GM12801 (cell line): ENCODE results near the gene BTN1A1.

Source experiments
- TF ChIP-seq, protein P1 (sequence below): IDR thresholded peaks from one replicate; pipeline ENCODE4 v1.5.1; 2011; ENCODE audit warnings: control low read depth; ENCODE audit not compliant: insufficient read length; ENCODE audit errors: extremely low read depth

Gene BTN1A1

DNA sequence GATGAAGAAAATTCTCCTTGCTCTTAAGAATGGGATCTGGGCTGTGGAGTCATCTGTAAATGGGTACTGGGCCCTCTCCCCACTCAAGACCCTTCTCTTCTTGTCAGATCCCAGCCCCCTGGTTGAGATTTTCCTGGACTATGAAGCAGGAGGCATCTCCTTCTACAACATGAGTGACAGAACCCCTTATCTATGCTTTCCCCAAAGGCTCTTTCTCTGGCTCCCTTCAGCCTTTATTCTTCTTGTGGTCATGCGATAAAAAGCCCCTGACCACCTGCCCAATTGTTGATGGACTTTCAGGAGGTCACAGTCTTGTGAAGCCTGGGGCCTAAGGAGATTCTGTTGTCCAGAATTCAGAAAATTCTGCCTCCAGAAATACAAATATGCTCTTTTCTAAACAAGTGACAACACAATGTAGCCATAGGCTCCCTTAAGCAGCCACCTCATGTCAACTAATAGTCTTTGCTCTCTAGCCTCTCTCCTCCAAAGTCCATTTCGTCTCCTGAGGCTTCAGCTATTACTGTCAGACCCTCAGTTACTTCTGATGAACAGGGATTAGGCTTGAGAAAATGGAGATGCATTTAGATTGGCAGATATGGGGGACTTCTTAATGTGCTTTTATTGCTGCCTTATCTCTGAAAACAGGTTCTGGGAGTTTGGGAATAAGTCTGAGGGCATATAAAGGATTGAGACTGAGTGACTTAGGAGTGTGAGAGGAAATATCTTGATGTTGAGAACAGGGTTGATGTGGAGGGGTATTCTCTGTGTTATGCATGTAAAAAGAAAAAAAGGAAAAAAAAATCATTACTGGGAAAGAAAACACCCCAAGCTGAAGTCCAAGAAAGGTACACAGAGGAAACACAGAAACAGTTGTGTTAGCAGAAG, 21.8 kb upstream of the BTN1A1 start:
- TF ChIP-seq, protein P1, sequence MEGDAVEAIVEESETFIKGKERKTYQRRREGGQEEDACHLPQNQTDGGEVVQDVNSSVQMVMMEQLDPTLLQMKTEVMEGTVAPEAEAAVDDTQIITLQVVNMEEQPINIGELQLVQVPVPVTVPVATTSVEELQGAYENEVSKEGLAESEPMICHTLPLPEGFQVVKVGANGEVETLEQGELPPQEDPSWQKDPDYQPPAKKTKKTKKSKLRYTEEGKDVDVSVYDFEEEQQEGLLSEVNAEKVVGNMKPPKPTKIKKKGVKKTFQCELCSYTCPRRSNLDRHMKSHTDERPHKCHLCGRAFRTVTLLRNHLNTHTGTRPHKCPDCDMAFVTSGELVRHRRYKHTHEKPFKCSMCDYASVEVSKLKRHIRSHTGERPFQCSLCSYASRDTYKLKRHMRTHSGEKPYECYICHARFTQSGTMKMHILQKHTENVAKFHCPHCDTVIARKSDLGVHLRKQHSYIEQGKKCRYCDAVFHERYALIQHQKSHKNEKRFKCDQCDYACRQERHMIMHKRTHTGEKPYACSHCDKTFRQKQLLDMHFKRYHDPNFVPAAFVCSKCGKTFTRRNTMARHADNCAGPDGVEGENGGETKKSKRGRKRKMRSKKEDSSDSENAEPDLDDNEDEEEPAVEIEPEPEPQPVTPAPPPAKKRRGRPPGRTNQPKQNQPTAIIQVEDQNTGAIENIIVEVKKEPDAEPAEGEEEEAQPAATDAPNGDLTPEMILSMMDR: no peak

DNA sequence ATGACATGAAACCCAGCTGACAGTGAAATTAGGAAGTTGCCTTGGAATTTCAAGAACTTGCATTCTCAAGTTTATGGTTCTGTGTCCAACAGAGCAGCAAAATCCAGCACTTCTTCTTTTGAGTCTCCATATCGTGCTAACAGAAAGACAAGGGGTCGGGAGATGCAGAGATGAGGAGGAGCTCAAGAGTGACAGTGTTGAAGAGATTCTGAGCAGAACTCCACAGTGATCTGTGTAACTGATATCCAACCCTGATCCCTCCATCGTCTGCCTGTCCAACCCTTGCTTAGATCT, 21.2 kb upstream of the BTN1A1 start:
- TF ChIP-seq, protein P1: no peak

DNA sequence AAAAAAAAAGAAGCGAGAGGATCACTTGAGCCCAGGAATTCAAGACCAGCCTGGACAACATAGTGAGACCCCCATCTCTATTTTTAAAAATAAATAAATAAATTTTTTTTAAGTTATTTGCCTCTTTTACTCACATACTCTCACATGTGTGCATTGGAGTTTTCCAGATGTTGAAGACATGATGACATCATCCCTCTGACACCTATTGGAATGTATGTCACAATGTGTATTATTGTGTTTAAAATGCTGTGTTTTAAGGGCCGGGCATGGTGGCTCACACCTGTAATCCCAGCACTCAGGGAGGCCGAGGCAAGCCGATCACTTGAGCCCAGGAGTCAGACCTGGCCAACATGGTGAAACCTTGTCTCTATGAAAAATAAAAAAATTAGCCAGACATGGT, 17.8 kb upstream of the BTN1A1 start:
- TF ChIP-seq, protein P1: no peak

DNA sequence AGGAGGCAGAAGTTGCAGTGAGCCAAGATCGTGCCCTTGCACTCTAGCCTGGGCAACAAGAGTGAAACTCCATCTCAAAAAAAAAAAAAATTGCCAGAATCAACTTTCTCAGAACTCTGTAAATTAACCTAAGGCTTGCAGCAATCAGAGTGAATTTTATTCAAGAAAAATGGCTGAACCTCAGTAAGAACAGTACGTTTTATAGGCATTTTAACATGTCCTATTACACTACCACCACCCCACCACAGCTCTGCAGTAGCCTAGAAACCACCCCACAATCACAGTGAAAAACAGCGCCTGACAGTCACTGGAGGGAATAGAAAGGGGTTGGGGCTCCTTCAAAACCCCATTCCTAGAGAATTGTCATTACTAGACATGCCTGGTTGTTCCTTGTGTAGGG, 16.4 kb upstream of the BTN1A1 start:
- TF ChIP-seq, protein P1: no peak

DNA sequence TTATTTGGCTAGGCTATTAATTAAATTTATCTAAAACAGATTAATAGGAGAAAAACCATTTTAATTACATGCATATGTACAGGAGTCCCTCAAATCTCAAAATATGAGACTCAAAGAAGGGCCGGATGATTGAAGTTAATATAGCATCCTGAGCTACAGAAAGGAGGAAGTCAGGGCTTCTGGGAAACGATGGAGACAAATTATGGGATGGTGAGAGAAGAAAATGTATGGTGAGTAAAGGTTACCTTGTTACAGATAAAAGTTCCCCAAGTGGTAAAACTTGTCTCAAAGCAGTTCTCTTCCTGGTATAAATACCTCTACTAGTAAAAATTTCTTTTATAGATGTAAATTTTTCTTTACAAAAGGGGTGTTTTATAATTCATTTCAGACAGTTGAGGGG, 15.9 kb upstream of the BTN1A1 start:
- TF ChIP-seq, protein P1: no peak

DNA sequence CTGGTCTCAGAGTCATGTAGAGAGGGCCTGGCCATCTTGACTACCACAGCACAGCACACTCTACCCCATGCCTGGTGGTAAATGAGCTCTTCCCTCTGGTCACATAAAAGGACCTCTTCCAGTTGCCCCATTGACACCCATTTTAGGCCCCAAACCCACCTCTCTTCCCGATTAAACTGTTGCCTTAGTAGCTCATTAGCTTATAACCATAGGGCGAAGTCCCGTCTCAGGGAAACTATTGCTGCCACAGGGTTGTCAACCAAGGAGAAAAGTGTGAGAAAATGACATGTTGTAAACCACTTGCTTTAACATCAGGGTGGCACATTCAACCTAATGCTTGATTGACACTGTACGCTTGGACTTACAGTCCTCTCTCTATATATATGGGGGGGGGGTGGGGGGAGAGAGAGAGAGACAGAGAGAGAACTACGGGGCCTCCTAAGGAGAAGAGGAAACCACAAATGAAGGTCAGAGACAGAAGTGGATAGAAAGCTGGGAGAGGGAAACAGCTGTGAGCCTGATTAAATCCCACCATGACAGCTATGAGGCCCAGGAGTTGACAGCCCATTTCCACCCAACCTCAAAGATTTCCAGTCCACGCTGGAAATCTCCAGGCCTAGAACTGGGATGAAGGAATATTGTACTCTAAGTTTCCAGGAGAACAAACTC, 14.9 kb upstream of the BTN1A1 start:
- TF ChIP-seq, protein P1: no peak

DNA sequence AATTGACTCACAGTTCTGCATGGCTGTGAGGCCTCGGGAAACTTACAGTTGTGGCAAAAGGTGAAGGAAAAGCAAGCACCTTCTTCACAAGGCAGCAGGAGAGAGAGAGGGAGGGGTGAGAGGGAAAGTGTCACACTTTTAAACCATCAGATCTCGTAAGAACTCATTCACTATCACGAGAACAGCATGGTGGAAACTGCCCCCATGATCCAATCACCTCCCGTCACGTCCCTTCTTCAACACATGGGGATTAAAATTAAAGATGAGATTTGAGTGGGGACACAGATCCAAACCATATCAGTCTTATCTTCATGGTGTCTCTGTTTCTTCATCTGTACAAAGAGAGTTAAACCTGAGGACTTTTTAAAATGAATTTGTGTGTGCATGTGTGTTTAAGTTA, 13.7 kb upstream of the BTN1A1 start:
- TF ChIP-seq, protein P1: no peak
